ENCODE results near the gene SRGAP1.

Gene SRGAP1

DNA sequence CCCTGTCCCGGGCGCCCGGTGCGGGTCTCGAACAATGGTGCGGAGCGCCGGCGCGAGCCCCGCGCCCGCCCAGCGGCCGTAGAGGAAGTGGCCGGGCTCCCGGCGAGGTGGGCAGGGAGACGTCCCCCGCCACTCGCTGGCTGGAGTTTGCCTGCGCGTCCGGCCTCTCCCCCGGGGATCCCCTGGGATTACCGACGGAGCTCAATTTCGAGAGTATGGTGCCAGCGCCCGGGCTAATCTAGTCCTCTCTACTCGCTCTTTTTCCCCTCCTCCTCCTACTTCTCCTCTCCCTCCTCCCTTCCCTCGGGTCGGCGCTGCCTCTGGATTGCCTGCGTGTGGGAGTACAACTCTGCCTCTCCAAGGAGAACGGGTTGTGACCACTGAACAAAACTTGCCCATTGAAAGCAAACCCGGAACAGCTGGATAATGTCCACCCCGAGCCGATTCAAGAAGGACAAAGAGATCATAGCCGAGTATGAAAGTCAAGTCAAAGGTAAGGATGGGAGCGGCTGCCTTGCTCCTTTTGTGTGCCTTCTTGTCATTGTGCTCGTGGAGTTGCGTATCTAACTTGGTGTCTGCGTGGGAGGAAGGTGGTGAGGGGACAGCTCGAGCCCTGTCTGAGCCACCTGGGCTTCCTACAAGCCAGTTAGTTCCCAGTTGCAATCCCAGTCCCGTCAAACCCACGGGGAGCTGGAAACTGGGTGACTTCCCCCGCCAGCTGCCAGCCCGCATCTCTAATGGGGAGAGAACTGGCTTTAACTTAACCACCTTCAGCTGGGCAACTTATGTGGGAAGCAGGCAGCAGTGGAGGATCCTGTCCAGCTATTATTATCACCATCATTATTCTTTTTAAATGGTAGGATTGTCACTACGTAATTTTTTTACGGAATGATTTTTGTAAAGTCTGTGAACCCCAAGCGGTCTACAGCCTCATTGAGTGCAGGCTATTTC is at the start of gene SRGAP1:
Gene SRGAP1 (plus strand): TSS at position 310 of the 951 bp plus-strand sequence. CDS start 117 bp downstream, at position 427.
- no peak for DNase-seq

- DNase-seq = no peak
These were observed 49.3 kb upstream of the SRGAP1 start for GRCh38 chr12:63795032-63795687.

- no peak for DNase-seq
These were observed 48.6 kb upstream of the SRGAP1 start for GRCh38 chr12:63795944-63796343.

- no peak for DNase-seq
These were observed 42.4 kb upstream of the SRGAP1 start for GRCh38 chr12:63802012-63802608.

- no peak for DNase-seq
These were observed 39.8 kb upstream of the SRGAP1 start for GRCh38 chr12:63804746-63805145.

GRCh38 chr12:63805704-63806672 is 38.5 kb upstream of the SRGAP1 start:
- no peak for DNase-seq

- DNase-seq = no peak
These were observed 35.9 kb upstream of the SRGAP1 start for GRCh38 chr12:63808631-63809030.

- no peak for DNase-seq
These were observed 34.9 kb upstream of the SRGAP1 start for GRCh38 chr12:63809566-63809965.

DNA sequence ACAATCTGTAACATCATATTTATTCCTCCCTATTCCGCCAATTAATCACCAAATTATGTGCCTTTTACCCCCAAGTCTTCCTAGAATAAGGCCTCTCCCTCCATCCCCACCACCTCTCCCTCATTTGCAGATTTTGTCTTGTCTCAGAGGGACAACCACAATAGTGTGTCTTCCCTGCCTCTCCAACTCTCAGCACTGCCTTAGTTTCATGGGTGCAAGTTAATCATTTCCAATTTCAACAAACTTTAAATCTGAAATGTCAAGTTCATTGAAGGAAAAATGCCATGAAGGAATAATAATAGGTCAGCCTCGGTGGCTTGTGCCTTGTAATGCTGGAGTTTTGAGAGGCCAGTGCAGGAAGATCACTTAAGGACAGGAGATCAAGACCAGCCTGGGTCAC is 33.2 kb upstream of the SRGAP1 start:
- DNase-seq = no peak

GRCh38 chr12:63811755-63812154 is 32.7 kb upstream of the SRGAP1 start:
- no peak for DNase-seq

GRCh38 chr12:63814146-63814772 is 30.2 kb upstream of the SRGAP1 start:
- no peak for DNase-seq

DNA sequence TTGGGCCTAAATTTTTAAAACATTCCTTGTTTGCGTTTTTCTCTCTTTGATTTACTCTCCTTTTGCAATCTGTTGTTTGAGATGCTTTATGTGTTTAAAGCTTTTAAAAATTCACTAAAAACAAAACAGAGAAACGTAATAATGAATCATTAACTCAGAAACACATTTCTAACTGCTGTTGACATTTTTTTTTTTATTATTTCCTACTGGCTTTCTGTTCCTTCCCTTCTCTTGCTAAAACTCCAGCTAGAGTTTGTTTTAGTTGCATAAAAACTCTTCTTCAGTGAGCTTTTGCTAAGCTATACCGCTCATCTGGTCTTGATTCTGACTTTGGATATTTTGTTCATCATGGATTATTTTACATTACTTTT is 29.0 kb upstream of the SRGAP1 start:
- DNase-seq = no peak

- DNase-seq = no peak
These were observed 28.5 kb upstream of the SRGAP1 start for GRCh38 chr12:63816031-63816430.

DNA sequence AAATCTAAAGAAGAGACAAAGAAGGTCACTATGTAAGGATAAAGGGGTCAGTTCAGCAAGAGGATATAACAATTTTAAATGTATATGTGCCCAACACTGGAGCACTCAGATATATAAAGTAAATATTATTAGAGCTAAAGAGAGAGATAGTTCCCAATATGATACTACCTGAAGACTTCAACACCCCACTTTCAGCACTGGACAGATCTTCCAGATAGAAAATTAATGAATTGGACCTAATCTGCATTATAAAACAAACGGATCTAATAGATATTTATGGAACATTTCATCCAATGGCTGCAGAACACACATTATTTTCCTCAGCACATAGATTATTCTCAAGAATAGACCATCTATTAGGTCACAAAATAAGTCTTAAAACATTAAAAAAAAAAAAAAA is 24.1 kb upstream of the SRGAP1 start:
- DNase-seq = no peak

DNA sequence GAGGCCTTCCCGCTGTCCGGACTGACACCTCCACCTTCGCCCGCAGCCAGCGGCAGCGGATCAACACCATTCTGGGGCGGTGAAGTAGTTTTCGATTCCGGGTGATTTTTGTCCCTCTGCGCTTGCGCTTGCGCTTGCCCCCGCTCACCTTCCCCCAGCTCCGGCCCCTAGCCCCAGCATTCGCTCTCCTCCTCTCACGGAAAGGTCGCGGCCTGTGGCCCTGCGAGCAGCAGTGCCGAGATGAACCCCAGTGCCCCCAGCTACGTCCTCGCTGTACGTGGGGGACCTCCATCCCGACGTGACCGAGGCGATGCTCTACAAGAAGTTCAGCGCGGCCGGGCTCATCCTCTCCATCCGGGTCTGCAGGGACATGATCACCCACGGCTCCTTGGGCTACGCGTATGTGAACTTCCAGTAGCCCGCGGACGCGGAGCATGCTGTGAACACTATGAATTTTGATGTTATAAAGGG is 22.7 kb upstream of the SRGAP1 start:
- no peak for DNase-seq

DNA sequence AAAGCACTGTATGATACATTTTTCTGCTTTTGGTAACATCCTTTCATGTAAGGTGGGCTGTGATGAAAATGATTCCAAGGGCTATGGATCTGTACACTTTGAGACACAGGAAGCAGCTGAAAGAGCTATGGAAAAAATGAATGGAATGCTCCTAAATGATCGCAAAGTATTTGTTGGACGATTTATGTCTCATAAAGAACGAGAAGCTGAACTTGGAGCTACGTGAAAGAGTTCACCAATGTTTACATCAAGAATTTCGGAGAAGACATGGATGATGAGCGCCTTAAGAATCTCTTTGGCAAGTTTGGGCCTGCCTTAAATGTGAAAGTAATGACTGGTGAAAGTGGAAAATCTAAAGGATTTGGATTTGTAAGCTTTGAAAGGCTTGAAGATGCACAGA is 22.1 kb upstream of the SRGAP1 start:
- no peak for DNase-seq

- no peak for DNase-seq
These were observed 21.5 kb upstream of the SRGAP1 start for GRCh38 chr12:63823040-63823439.

- DNase-seq = no peak
These were observed 18.4 kb upstream of the SRGAP1 start for GRCh38 chr12:63826006-63826585.

GRCh38 chr12:63828867-63829266 is 15.6 kb upstream of the SRGAP1 start:
- no peak for DNase-seq

DNA sequence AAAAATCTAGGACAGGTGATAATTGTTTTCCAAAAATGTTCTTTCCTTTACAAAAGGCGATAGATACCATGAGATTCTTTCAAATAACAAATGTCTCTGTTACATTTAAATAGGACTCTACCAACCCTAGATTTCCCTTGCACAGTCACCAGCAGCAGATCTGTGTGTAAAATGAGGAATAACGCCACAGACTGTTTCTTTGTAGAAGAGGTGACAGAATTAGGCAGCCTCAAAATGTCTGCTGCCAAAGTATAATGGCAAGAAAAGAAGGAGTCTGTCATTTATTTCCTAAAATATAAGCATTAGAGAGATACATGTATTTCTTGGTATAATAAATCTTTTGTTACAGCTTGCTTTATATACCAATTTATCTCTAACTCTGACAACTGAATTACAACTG is 8.5 kb upstream of the SRGAP1 start:
- DNase-seq = no peak

- no peak for DNase-seq
These were observed 7.6 kb upstream of the SRGAP1 start for GRCh38 chr12:63836936-63837335.

GRCh38 chr12:63838411-63838810 is 6.1 kb upstream of the SRGAP1 start:
- no peak for DNase-seq
